Epithelial cell of esophagus (primary cell): Measurements from ENCODE around the gene HNRNPM.

Source experiments
- DNase-seq: peaks from one replicate; pipeline ENCODE4 v3.0.0; 2010; ENCODE audit warnings: low read depth
- H3K4me3 ChIP-seq: 2 replicates; pipeline ENCODE4 v1.5.1; 2011; ENCODE audit warnings: mild to moderate bottlenecking, low read length, control low read depth
- TF ChIP-seq, protein P1 (sequence below): IDR thresholded peaks from 2 replicates; pipeline ENCODE4 v1.5.1; 2011; ENCODE audit warnings: low read depth, mild to moderate bottlenecking, low read length, control low read depth, inconsistent platforms; ENCODE audit not compliant: insufficient read depth; ENCODE audit errors: missing control alignments

Gene HNRNPM

DNA sequence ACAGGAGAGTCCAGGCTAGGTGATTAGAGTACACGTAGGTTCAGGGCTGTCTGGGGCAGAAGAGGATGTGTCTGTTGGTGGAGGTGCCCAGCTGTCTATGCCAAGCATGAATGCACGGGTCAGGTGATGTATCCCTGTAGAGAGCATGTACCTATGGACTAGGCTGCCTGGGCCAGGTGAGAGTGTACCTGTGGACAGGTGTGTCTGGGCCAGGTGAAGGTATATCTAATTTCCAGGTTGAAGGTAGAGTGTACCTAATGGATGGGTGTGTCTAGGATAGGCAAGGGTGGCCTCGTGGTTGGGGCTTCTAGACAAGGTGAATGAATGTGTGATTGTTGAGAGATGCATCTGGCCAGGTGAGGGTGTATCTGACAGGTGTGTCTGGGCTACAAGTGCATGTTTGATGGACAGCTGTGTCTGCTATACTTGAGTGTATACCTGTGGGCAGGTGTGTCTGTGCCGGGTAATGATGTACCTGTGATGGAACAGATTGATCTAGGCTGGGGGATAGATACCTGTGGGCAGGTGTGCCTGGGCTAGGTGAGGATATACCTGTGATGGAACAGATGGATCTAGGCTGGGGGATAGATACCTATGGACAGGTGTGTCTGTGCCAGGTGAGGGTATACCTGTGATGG lies 84.7 kb downstream of the HNRNPM start:
- no peak overlapping the region for H3K4me3 ChIP-seq
- TF ChIP-seq, protein P1, sequence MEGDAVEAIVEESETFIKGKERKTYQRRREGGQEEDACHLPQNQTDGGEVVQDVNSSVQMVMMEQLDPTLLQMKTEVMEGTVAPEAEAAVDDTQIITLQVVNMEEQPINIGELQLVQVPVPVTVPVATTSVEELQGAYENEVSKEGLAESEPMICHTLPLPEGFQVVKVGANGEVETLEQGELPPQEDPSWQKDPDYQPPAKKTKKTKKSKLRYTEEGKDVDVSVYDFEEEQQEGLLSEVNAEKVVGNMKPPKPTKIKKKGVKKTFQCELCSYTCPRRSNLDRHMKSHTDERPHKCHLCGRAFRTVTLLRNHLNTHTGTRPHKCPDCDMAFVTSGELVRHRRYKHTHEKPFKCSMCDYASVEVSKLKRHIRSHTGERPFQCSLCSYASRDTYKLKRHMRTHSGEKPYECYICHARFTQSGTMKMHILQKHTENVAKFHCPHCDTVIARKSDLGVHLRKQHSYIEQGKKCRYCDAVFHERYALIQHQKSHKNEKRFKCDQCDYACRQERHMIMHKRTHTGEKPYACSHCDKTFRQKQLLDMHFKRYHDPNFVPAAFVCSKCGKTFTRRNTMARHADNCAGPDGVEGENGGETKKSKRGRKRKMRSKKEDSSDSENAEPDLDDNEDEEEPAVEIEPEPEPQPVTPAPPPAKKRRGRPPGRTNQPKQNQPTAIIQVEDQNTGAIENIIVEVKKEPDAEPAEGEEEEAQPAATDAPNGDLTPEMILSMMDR: no peak
- no peak for DNase-seq

GRCh38 chr19:8530061-8530679 lies 85.4 kb downstream of the HNRNPM start:
- no peak overlapping the region for H3K4me3 ChIP-seq
- TF ChIP-seq, protein P1: no peak
- DNase-seq: no peak

- no peak for DNase-seq
- no peak overlapping the region for H3K4me3 ChIP-seq
- TF ChIP-seq, protein P1: no peak
These were observed 86.7 kb downstream of the HNRNPM start for GRCh38 chr19:8531470-8531869.

GRCh38 chr19:8532225-8532624 lies 87.5 kb downstream of the HNRNPM start:
- TF ChIP-seq, protein P1: no peak
- no peak overlapping the region for H3K4me3 ChIP-seq
- no peak for DNase-seq

GRCh38 chr19:8536282-8536681 lies 91.5 kb downstream of the HNRNPM start:
- TF ChIP-seq, protein P1: no peak
- DNase-seq: no peak
- no peak overlapping the region for H3K4me3 ChIP-seq

GRCh38 chr19:8537099-8537498 lies 92.3 kb downstream of the HNRNPM start:
- TF ChIP-seq, protein P1: no peak
- H3K4me3 ChIP-seq: no peak overlapping the region
- DNase-seq: no peak
